Posterior vena cava (tissue), 2 donors: ENCODE data around the gene PEMT. TPM values are rescaled to one million over a fixed set of nuclear protein-coding genes. Genes with fewer than 3 reads are reported as not detected.
"Not testable (repeated sequence)": the region's sequence is repeated elsewhere in the genome, so short reads cannot be mapped to it uniquely, and the experiment has no call there.

Experiments used
- DNase-seq: peaks from one replicate; pipeline ENCODE4 v3.0.0-alpha.2; 2020; ENCODE audit warnings: low spot score
- intact Hi-C, 2 donors: fragments of 100-400 bp; cut with DNase I; formaldehyde crosslinking; loops; one replicate each; pipeline versions ENCODE4 v1.14.1 to v1.14.2; 2022 to 2023
- long read RNA-seq, 2 donors: library from polyadenylated mRNA; unstranded; transcript quantifications; one replicate each; pipeline ENCODE4 v2.0.0, GENCODE V29; 2020 to 2021
- total RNA-seq, 2 donors: library from RNA; stranded (reverse); fragmentation: NEBNext Ultra II Directional; extraction: Animal tissue kit (Norgen Biotek cat#: 25700); gene quantifications; one replicate each; pipeline ENCODE4 v1.2.1, GENCODE V29; 2021
- donor health status: DM: yes; HTN: yes; CAD: no.
- donor health status: DM: yes; HTN: yes; CAD: no.

Gene PEMT
- 10 to 100 TPM; 25.6 to 26.0 TPM for total RNA-seq
- long read RNA-seq, donor 1, transcript PEMT-201 (7 exons, 1,013 nt): major isoform, 6 of 6 reads
- long read RNA-seq, donor 1, partial matches to known transcripts: 0 of 6 reads
- long read RNA-seq, donor 1, other reads (novel, unspliced or antisense): 0 of 6 reads
- long read RNA-seq, donor 2, transcript PEMT-201 (7 exons, 1,013 nt): major isoform, 29 of 36 reads
- long read RNA-seq, donor 2, partial matches to known transcripts: 1 of 36 reads
- long read RNA-seq, donor 2, other reads (novel, unspliced or antisense): 6 of 36 reads

GRCh38 chr17:17591355-17592298 lies at the start of gene PEMT:
Gene PEMT (minus strand): TSS chr17:17591708. CDS start chr17:17591626, 82 bp downstream.
- intact Hi-C loops: no loop called here
- DNase-seq: peak; percentile 98

- intact Hi-C loops: loop anchor here (10.0 kb wide), 1 partner anchor 145 kb away; the partner anchor contains the start of gene RASD1 (in 2 of the 2)
These were observed 48.3 kb upstream of the PEMT start for GRCh38 chr17:17639661-17640270.

GRCh38 chr17:17638467-17638866 lies 47.0 kb upstream of the PEMT start:
- DNase-seq: no peak
- intact Hi-C loops: loop anchor here in 1 of 2 donors (10.0 kb wide), 1 partner anchor 144 kb away; the partner anchor contains the start of gene RASD1

More at GRCh38 chr17:17639661-17640270, 48.3 kb upstream of the PEMT start:
- DNase-seq: not testable (repeated sequence)

GRCh38 chr17:17636272-17636885 lies 44.9 kb upstream of the PEMT start:
- no peak for DNase-seq

GRCh38 chr17:17635537-17636271 lies 44.2 kb upstream of the PEMT start:
- intact Hi-C loops: loop anchor here in 1 of 2 donors (10.0 kb wide), 1 partner anchor 141 kb away; the partner anchor contains the start of gene RASD1
- not testable (repeated sequence) for DNase-seq

More at GRCh38 chr17:17636272-17636885, 44.9 kb upstream of the PEMT start:
- intact Hi-C loops: loop anchor here in 1 of 2 donors (10.0 kb wide), 1 partner anchor 142 kb away; the partner anchor contains the start of gene RASD1

- DNase-seq: no peak
- intact Hi-C loops: loop anchor here in 1 of 2 donors (10.0 kb wide), 1 partner anchor 140 kb away; the partner anchor contains the start of gene RASD1
These were observed 43.6 kb upstream of the PEMT start for GRCh38 chr17:17635126-17635525.

GRCh38 chr17:17633310-17633709 lies 41.8 kb upstream of the PEMT start:
- DNase-seq: no peak
- intact Hi-C loops: loop anchor here in 1 of 2 donors (10.0 kb wide), 1 partner anchor 139 kb away; the partner anchor contains the start of gene RASD1

- not testable (repeated sequence) for DNase-seq
- intact Hi-C loops: loop anchor here in 1 of 2 donors (10.0 kb wide), 1 partner anchor 138 kb away; the partner anchor contains the start of gene RASD1
These were observed 41.2 kb upstream of the PEMT start for GRCh38 chr17:17632690-17633089.

GRCh38 chr17:17628388-17629008 lies 37.0 kb upstream of the PEMT start:
- intact Hi-C loops: no loop called here
- no peak for DNase-seq

- DNase-seq: no peak
- intact Hi-C loops: no loop called here
These were observed 35.3 kb upstream of the PEMT start for GRCh38 chr17:17626840-17627239.

GRCh38 chr17:17626151-17626805 lies 34.8 kb upstream of the PEMT start:
- DNase-seq: no peak
- intact Hi-C loops: no loop called here

- DNase-seq: no peak
- intact Hi-C loops: no loop called here
These were observed 33.2 kb upstream of the PEMT start for GRCh38 chr17:17624741-17625140.

GRCh38 chr17:17623904-17624303 lies 32.4 kb upstream of the PEMT start:
- intact Hi-C loops: no loop called here
- no peak for DNase-seq

- DNase-seq: no peak
- intact Hi-C loops: no loop called here
These were observed 29.7 kb upstream of the PEMT start for GRCh38 chr17:17621254-17621653.

- intact Hi-C loops: loop anchor here in 1 of 2 donors (5.0 kb wide), 1 partner anchor 699 kb away; the partner anchor contains the start of gene TOP3A
- DNase-seq: no peak
These were observed 22.2 kb upstream of the PEMT start for GRCh38 chr17:17613708-17614114.

- DNase-seq: no peak
- intact Hi-C loops: loop anchor here in 1 of 2 donors (5.0 kb wide), 1 partner anchor 700 kb away; the partner anchor contains the start of gene TOP3A
These were observed 20.8 kb upstream of the PEMT start for GRCh38 chr17:17612085-17613022.
